ENCODE measurements around the gene ZNF853.
"Not testable (repeated sequence)": the region's sequence is repeated elsewhere in the genome, so short reads cannot be mapped to it uniquely, and the experiment has no call there.

DNA sequence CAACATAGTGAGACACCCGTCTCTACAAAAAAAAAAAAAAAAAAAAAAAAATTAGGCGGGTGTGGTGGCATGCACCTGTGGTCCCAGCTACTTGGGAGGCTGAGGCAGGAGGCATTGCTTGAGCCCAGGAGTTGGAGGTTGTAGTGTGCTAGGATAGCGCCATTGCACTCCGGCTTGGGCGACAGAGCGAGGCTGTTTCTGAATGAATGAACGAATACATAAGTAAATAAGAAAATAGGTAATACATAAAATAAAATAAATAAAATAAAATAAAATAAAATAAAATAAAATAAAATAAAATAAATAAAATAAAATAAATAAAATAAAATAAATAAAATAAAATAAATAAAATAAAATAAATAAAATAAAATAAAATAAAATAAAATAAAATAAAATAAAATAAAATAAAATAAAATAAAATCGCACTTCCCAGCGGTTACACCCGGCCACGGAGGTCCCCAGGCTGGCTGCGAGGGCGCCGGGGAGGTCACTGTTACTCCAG lies 38.5 kb upstream of the ZNF853 start:
- not testable (repeated sequence) for TF ChIP-seq CTCF (conservative IDR thresholded peaks at IDR 0.05); EZH2 (IDR thresholded peaks at IDR 0.05; ENCODE audit: low read depth)
